Nephron progenitor cell (in vitro differentiated cells): ENCODE measurements around the gene CHRM4.

ENCODE experiments used
- DNase-seq: peaks from one replicate; pipeline ENCODE4 v3.0.0; 2021
- H3K27ac Mint-ChIP-seq: 2 replicates; pipeline ENCODE4 v1.8.0; 2021; ENCODE audit warnings: mild to moderate bottlenecking, moderate library complexity, mixed read lengths
- H3K27me3 Mint-ChIP-seq: 2 replicates; pipeline ENCODE4 v1.8.0; 2021; ENCODE audit warnings: mild to moderate bottlenecking, low read depth, mixed read lengths; ENCODE audit not compliant: poor library complexity
- H3K36me3 Mint-ChIP-seq: 2 replicates; pipeline ENCODE4 v1.8.0; 2021; ENCODE audit warnings: low read depth, mixed read lengths
- H3K4me1 Mint-ChIP-seq: 2 replicates; pipeline ENCODE4 v1.8.0; 2021; ENCODE audit warnings: mixed read lengths
- H3K4me3 Mint-ChIP-seq: 2 replicates; pipeline ENCODE4 v1.8.0; 2021; ENCODE audit warnings: mild to moderate bottlenecking, moderate library complexity, mixed read lengths
- H3K9me3 Mint-ChIP-seq: 2 replicates; pipeline ENCODE4 v1.8.0; 2021; ENCODE audit warnings: mild to moderate bottlenecking, moderate library complexity, mixed read lengths
- CTCF ChIP-seq: fragments of 200-600 bp; sonication (generic); IDR thresholded peaks from 2 replicates; pipeline ENCODE4 v1.5.0; 2021; ENCODE audit warnings: antibody characterized with exemption

Gene CHRM4

GRCh38 chr11:46356924-46357482 is 34.6 kb downstream of the CHRM4 start:
- Mint-ChIP-seq H3K4me3 (peak overlapping the region; percentile 16), H3K27me3 (peaks cover 2% of the 10 kb centered on the region), H3K4me1 (peaks cover 63% of the 10 kb centered on the region), H3K36me3 (no peaks in the 10 kb centered on the region), H3K9me3 (no peaks in the 10 kb centered on the region), H3K27ac (peak overlapping the region; percentile 81)
- TF ChIP-seq CTCF, result no peak
- no peak for DNase-seq

GRCh38 chr11:46353698-46354097 is 37.9 kb downstream of the CHRM4 start:
- Mint-ChIP-seq H3K27me3 (peaks cover 6% of the 10 kb centered on the region), H3K9me3 (no peaks in the 10 kb centered on the region), H3K27ac (no peak overlapping the region), H3K4me3 (no peak overlapping the region), H3K36me3 (no peaks in the 10 kb centered on the region), H3K4me1 (peaks cover 68% of the 10 kb centered on the region)
- no peak for DNase-seq
- TF ChIP-seq CTCF, result no peak

- Mint-ChIP-seq H3K4me1 (peaks cover 70% of the 10 kb centered on the region), H3K27me3 (peaks cover 6% of the 10 kb centered on the region), H3K9me3 (no peaks in the 10 kb centered on the region), H3K36me3 (no peaks in the 10 kb centered on the region), H3K27ac (peak overlapping the region; percentile 36), H3K4me3 (peak overlapping the region; percentile 67)
- peak; percentile 96 for TF ChIP-seq CTCF
- peak; percentile 82 for DNase-seq
Observed at GRCh38 chr11:46352063-46352841, 39.3 kb downstream of the CHRM4 start.

- Mint-ChIP-seq H3K4me3 (no peak overlapping the region), H3K27me3 (peaks cover 11% of the 10 kb centered on the region), H3K36me3 (no peaks in the 10 kb centered on the region), H3K9me3 (no peaks in the 10 kb centered on the region), H3K4me1 (peaks cover 68% of the 10 kb centered on the region), H3K27ac (no peak overlapping the region)
- no peak for DNase-seq
- no peak for TF ChIP-seq CTCF
Observed at GRCh38 chr11:46351606-46352005, 40.0 kb downstream of the CHRM4 start.

GRCh38 chr11:46351148-46351547 is 40.4 kb downstream of the CHRM4 start:
- no peak for TF ChIP-seq CTCF
- DNase-seq, result no peak
- H3K36me3 Mint-ChIP-seq, result no peaks in the 10 kb centered on the region
- no peaks in the 10 kb centered on the region for H3K9me3 Mint-ChIP-seq
- peaks cover 68% of the 10 kb centered on the region for H3K4me1 Mint-ChIP-seq
- no peak overlapping the region for H3K4me3 Mint-ChIP-seq
- peaks cover 13% of the 10 kb centered on the region for H3K27me3 Mint-ChIP-seq
- no peak overlapping the region for H3K27ac Mint-ChIP-seq

- no peak for DNase-seq
- Mint-ChIP-seq H3K4me1 (peaks cover 65% of the 10 kb centered on the region), H3K27ac (no peak overlapping the region), H3K4me3 (no peak overlapping the region), H3K36me3 (no peaks in the 10 kb centered on the region), H3K27me3 (peaks cover 18% of the 10 kb centered on the region), H3K9me3 (no peaks in the 10 kb centered on the region)
- no peak for TF ChIP-seq CTCF
Observed at GRCh38 chr11:46350695-46351094, 40.9 kb downstream of the CHRM4 start.
